CD4-positive, alpha-beta T cell (primary cell): ENCODE results near the gene OIP5. TPM values are rescaled to one million over a fixed set of nuclear protein-coding genes. Genes with fewer than 3 reads are reported as not detected.

ENCODE experiments used
- ATAC-seq: fragments of 200-7000 bp; cut with Tn5 transposase; one replicate; pipeline ENCODE4 v1.10.0; 2022; ENCODE audit warnings: mild to moderate bottlenecking; ENCODE audit not compliant: poor library complexity
- CTCF ChIA-PET: fragments of 350-600 bp; sonication (Branson Sonifier 250); formaldehyde crosslinking; loops from one replicate; lab custom pipeline; 2021; ENCODE audit warnings: antibody characterized with exemption, inconsistent platforms; lab: Charles Lee
- POLR2A ChIA-PET: fragments of 350-600 bp; sonication (Branson Sonifier 250); formaldehyde crosslinking; loops from one replicate; lab custom pipeline; 2021; ENCODE audit warnings: antibody characterized with exemption, inconsistent platforms; lab: Charles Lee
- DNase-seq, 14 experiments: peaks; one replicate each; pipeline ENCODE4 v3.0.0-alpha.2; 2013 to 2020; ENCODE audit warnings: mixed read lengths in 2 of 14
- H3K27ac ChIP-seq, 2 donors: one replicate each; pipeline versions ENCODE4 v1.5.1 to v1.7.0; 2013; ENCODE audit warnings: low read length in 2 of 2, low read depth in 1 of 2, mild to moderate bottlenecking in 1 of 2
- H3K27me3 ChIP-seq, 2 experiments: 1 replicate in 1 of 2; 2 replicates in 1 of 2; pipeline versions ENCODE4 v1.6.1 to v1.7.0; 2013; ENCODE audit warnings: low read length in 2 of 2, control low read depth in 1 of 2, mild to moderate bottlenecking in 1 of 2, moderate library complexity in 1 of 2; ENCODE audit not compliant: insufficient read depth in 2 of 2, control insufficient read depth in 1 of 2
- H3K36me3 ChIP-seq: one replicate; pipeline ENCODE4 v1.6.1; 2013; ENCODE audit warnings: low read length, control low read depth; ENCODE audit not compliant: insufficient read depth
- H3K4me1 ChIP-seq: one replicate; pipeline ENCODE4 v1.6.1; 2013; ENCODE audit warnings: low read length, control low read depth; ENCODE audit not compliant: insufficient read depth
- H3K4me3 ChIP-seq: one replicate; pipeline ENCODE4 v1.5.1; 2013; ENCODE audit warnings: mild to moderate bottlenecking, low read length, moderate library complexity
- H3K9me3 ChIP-seq, 2 experiments: 1 replicate in 1 of 2; 2 replicates in 1 of 2; pipeline versions ENCODE4 v1.6.1 to v1.7.0; 2013; ENCODE audit warnings: low read length in 2 of 2, mild to moderate bottlenecking in 2 of 2, control low read depth in 1 of 2, moderate library complexity in 1 of 2; ENCODE audit not compliant: control insufficient read depth in 1 of 2, insufficient read depth in 1 of 2
- H3K27ac Mint-ChIP-seq: one replicate; pipeline ENCODE4 v1.8.0; 2020; ENCODE audit warnings: mixed read lengths
- H3K27me3 Mint-ChIP-seq: one replicate; pipeline ENCODE4 v1.8.0; 2021; ENCODE audit warnings: mixed read lengths
- H3K36me3 Mint-ChIP-seq: one replicate; pipeline ENCODE4 v1.8.0; 2021; ENCODE audit warnings: low read depth, mixed read lengths
- H3K4me1 Mint-ChIP-seq: one replicate; pipeline ENCODE4 v1.8.0; 2021; ENCODE audit warnings: low read depth, mixed read lengths
- H3K4me3 Mint-ChIP-seq: one replicate; pipeline ENCODE4 v1.8.0; 2020; ENCODE audit warnings: mild to moderate bottlenecking, mixed read lengths
- H3K9me3 Mint-ChIP-seq: one replicate; pipeline ENCODE4 v1.8.0; 2020; ENCODE audit warnings: mixed read lengths
- CTCF ChIP-seq: fragments of 200-600 bp; IDR thresholded peaks from one replicate; pipeline ENCODE4 v1.8.0; 2022; ENCODE audit warnings: antibody characterized with exemption, mild to moderate bottlenecking
- intact Hi-C, 2 experiments: fragments of 100-400 bp; cut with DNase I in 1 of 2; cut with micrococcal nuclease in 1 of 2; formaldehyde crosslinking; loops; one replicate each; pipeline versions ENCODE4 v1.15.1 to v1.9.0; 2023 to 2025; cut with DNase I, micrococcal nuclease
- total RNA-seq, 174 experiments: library from RNA in 2 of 174; stranded (reverse) in 2 of 174; gene quantifications; one replicate each; pipeline ENCODE4 v1.2.3 and lab custom pipeline; 2021 to 2026

Gene OIP5
- total RNA-seq, 2 experiments from 2014 or later, result 0.20 to 0.36 TPM

- peak overlapping the region; percentile 95 for H3K4me3 Mint-ChIP-seq
- peaks cover 25% of the 10 kb centered on the region for H3K4me1 Mint-ChIP-seq
- peak; percentile 3 for ATAC-seq
Observed at GRCh38 chr15:41333026-41333562, 703 bp upstream of the OIP5 start.

GRCh38 chr15:41331833-41332193, 578 bp downstream of the OIP5 start:
- no peaks in the 10 kb centered on the region for H3K36me3 ChIP-seq
- H3K4me3 ChIP-seq, result peak overlapping the region; percentile 77
- Mint-ChIP-seq H3K4me3 (peak overlapping the region; percentile 89), H3K27ac (peak overlapping the region; percentile 78), H3K4me1 (peaks cover 19% of the 10 kb centered on the region), H3K9me3 (no peaks in the 10 kb centered on the region), H3K27me3 (no peaks in the 10 kb centered on the region), H3K36me3 (peaks cover 12% of the 10 kb centered on the region)
- H3K27ac ChIP-seq, result no peak overlapping the region
- H3K4me1 ChIP-seq, result peaks cover 18% of the 10 kb centered on the region
- H3K27me3 ChIP-seq, result no peaks in the 10 kb centered on the region
- H3K9me3 ChIP-seq, result no peaks in the 10 kb centered on the region
- intact Hi-C loops, result loop anchor here (2.0 to 10.0 kb wide), 8 partner anchors 47 to 643 kb away; partner anchors contain the start of genes CHAC1 (in 1 of the 2), CHP1 (in 1 of the 2), EHD4 (in 1 of the 2) and EXD1 (in 1 of the 2)
- ChIA-PET CTCF (no interaction called here), POLR2A (interaction anchor here (0.6 to 2.3 kb wide), 9 partner anchors 46 to 641 kb away, joined by 3 to 24 read pairs (median 7); partner anchors contain the start of genes CHP1, EHD4, INO80 and NDUFAF1)
- DNase-seq (no peak), ATAC-seq (no peak)
- TF ChIP-seq CTCF, result peak; percentile 58

More at GRCh38 chr15:41333026-41333562, 703 bp upstream of the OIP5 start:
- Histone ChIP-seq H3K4me3 (peak overlapping the region; percentile 77), H3K27ac (peak overlapping the region in 1 of 2 donors; percentile 38), H3K36me3 (no peaks in the 10 kb centered on the region), H3K27me3 (no peaks in the 10 kb centered on the region), H3K4me1 (peaks cover 23% of the 10 kb centered on the region), H3K9me3 (no peaks in the 10 kb centered on the region)
- DNase-seq, result peak in 3 of 14 experiments; percentile 46 to 65 (median 58)
- Mint-ChIP-seq H3K9me3 (no peaks in the 10 kb centered on the region), H3K27ac (peak overlapping the region; percentile 78), H3K27me3 (no peaks in the 10 kb centered on the region), H3K36me3 (peaks cover 12% of the 10 kb centered on the region)
- ChIA-PET CTCF (interaction anchor here (1.4 kb wide), 1 partner anchor 102 kb away, joined by 3 read pairs; the partner anchor contains the start of genes CHP1 and EXD1), POLR2A (interaction anchor here (0.6 to 2.3 kb wide), 13 partner anchors 24 to 940 kb away, joined by 3 to 24 read pairs (median 4); partner anchors contain the start of genes CHP1, GANC, INO80 and NDUFAF1)
- no peak for TF ChIP-seq CTCF
- intact Hi-C loops, result loop anchor here (2.0 to 10.0 kb wide), 8 partner anchors 48 to 642 kb away; partner anchors contain the start of genes CHAC1 (in 1 of the 2), CHP1 (in 1 of the 2), EHD4 (in 1 of the 2) and EXD1 (in 1 of the 2)

DNA sequence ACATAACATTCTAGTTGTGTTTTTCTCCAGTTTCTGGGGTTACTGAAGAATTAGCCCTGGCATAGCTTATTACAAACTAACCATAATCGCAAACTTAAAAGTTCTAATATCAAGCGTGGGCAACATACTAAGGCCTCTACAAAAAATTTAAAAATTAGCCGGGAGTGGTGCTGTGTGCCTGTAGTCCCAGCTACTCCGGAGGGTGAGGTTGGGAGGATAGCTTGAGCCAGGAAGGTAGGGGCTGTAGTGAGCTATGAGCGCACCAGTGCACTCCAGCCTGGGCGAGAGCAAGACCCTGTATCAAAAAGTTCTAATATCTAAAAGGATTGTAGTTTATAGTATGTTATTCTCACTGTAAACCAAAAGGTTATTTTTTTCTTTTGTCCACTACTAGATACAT, 1.1 kb downstream of the OIP5 start:
- Mint-ChIP-seq H3K4me1 (peaks cover 19% of the 10 kb centered on the region), H3K27ac (peak overlapping the region; percentile 78), H3K9me3 (no peaks in the 10 kb centered on the region), H3K27me3 (no peaks in the 10 kb centered on the region), H3K4me3 (peak overlapping the region; percentile 89), H3K36me3 (peaks cover 12% of the 10 kb centered on the region)
- intact Hi-C loops, result loop anchor here in 1 of 2 experiments (5.0 to 10.0 kb wide), 6 partner anchors 71 to 644 kb away; partner anchors contain the start of genes CHAC1, EHD4, NDUFAF1 and RPAP1
- Histone ChIP-seq H3K27ac (no peak overlapping the region), H3K27me3 (no peaks in the 10 kb centered on the region), H3K36me3 (no peaks in the 10 kb centered on the region), H3K4me3 (no peak overlapping the region), H3K9me3 (no peaks in the 10 kb centered on the region), H3K4me1 (peaks cover 18% of the 10 kb centered on the region)
- TF ChIP-seq CTCF, result no peak
- DNase-seq, result no peak
- ATAC-seq, result no peak
- POLR2A ChIA-PET, result interaction anchor here (2.3 kb wide), 1 partner anchor 46 kb away, joined by 8 read pairs; no protein-coding TSS in a partner anchor
- CTCF ChIA-PET, result no interaction called here
